ENCODE data around the gene STK24. TPM values are rescaled to one million over a fixed set of nuclear protein-coding genes. Genes with fewer than 3 reads are reported as not detected.
A peak's percentile ranks its signal among the peaks of the same experiment; 100 is the strongest.

Gene STK24
- total RNA-seq, 1 donor, result 56.6 TPM

- peak; percentile 95 for DNase-seq (ENCODE audit: low read depth)
- TF ChIP-seq, protein P1, sequence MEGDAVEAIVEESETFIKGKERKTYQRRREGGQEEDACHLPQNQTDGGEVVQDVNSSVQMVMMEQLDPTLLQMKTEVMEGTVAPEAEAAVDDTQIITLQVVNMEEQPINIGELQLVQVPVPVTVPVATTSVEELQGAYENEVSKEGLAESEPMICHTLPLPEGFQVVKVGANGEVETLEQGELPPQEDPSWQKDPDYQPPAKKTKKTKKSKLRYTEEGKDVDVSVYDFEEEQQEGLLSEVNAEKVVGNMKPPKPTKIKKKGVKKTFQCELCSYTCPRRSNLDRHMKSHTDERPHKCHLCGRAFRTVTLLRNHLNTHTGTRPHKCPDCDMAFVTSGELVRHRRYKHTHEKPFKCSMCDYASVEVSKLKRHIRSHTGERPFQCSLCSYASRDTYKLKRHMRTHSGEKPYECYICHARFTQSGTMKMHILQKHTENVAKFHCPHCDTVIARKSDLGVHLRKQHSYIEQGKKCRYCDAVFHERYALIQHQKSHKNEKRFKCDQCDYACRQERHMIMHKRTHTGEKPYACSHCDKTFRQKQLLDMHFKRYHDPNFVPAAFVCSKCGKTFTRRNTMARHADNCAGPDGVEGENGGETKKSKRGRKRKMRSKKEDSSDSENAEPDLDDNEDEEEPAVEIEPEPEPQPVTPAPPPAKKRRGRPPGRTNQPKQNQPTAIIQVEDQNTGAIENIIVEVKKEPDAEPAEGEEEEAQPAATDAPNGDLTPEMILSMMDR (IDR thresholded peaks at IDR 0.05; ENCODE audit: insufficient read depth, low read depth, low read length), result no peak
- no peak overlapping the region for H3K4me3 ChIP-seq (ENCODE audit: low read depth, low read length)
These were observed 67.4 kb downstream of the STK24 start for GRCh38 chr13:98509271-98510155.

- peak; percentile 80 for DNase-seq (ENCODE audit: low read depth)
- TF ChIP-seq, protein P1 (IDR thresholded peaks at IDR 0.05; ENCODE audit: insufficient read depth, low read depth, low read length), result no peak
- no peak overlapping the region for H3K4me3 ChIP-seq (ENCODE audit: low read depth, low read length)
These were observed 68.2 kb downstream of the STK24 start for GRCh38 chr13:98508685-98509084.

GRCh38 chr13:98508280-98508679 is 68.6 kb downstream of the STK24 start:
- TF ChIP-seq, protein P1 (IDR thresholded peaks at IDR 0.05; ENCODE audit: insufficient read depth, low read depth, low read length), result no peak
- H3K4me3 ChIP-seq (ENCODE audit: low read depth, low read length), result no peak overlapping the region
- DNase-seq (ENCODE audit: low read depth), result peak; percentile 61

- DNase-seq (ENCODE audit: low read depth), result peak; percentile 71
- H3K4me3 ChIP-seq (ENCODE audit: low read depth, low read length), result no peak overlapping the region
- TF ChIP-seq, protein P1 (IDR thresholded peaks at IDR 0.05; ENCODE audit: insufficient read depth, low read depth, low read length), result no peak
These were observed 69.6 kb downstream of the STK24 start for GRCh38 chr13:98507282-98507797.

GRCh38 chr13:98506728-98507230 is 70.1 kb downstream of the STK24 start:
- H3K4me3 ChIP-seq (ENCODE audit: low read depth, low read length), result no peak overlapping the region
- DNase-seq (ENCODE audit: low read depth), result no peak
- TF ChIP-seq, protein P1 (IDR thresholded peaks at IDR 0.05; ENCODE audit: insufficient read depth, low read depth, low read length), result no peak

DNA sequence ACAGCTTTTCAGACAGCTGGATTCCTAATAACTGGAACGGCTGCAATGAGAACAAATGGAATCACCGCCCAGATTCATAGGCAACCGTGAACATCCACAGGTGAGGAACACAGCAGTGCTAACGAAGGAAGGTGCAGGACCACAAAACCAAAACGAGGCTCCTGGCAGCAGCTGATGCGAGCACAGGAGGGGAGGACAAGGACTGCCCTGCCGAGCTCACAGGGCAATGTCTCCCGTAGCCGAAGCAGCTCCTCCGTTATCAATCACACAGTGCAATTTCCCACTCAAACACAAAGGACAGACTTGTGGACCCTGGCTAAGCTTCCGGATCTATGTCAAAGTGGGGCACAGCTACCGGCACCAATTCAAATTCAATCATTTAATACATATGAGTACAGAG is 70.6 kb downstream of the STK24 start:
- no peak overlapping the region for H3K4me3 ChIP-seq (ENCODE audit: low read depth, low read length)
- DNase-seq (ENCODE audit: low read depth), result no peak
- TF ChIP-seq, protein P1 (IDR thresholded peaks at IDR 0.05; ENCODE audit: insufficient read depth, low read depth, low read length), result no peak

All from fibroblast of villous mesenchyme (primary cell).